GM10847 (cell line): ENCODE measurements around the gene TTC39A.

Source experiments
- POLR2A ChIP-seq: IDR thresholded peaks from 2 replicates; pipeline ENCODE4 v1.6.1; 2011; ENCODE audit not compliant: insufficient read length; ENCODE audit errors: extremely low read depth

TTC39A gene

GRCh38 chr1:51283979-51284378, 46.4 kb downstream of the TTC39A start:
- TF ChIP-seq POLR2A, result no peak

GRCh38 chr1:51282605-51283004, 47.8 kb downstream of the TTC39A start:
- TF ChIP-seq POLR2A, result no peak

- TF ChIP-seq POLR2A, result no peak
Measured at GRCh38 chr1:51281807-51282206, 48.6 kb downstream of the TTC39A start.

DNA sequence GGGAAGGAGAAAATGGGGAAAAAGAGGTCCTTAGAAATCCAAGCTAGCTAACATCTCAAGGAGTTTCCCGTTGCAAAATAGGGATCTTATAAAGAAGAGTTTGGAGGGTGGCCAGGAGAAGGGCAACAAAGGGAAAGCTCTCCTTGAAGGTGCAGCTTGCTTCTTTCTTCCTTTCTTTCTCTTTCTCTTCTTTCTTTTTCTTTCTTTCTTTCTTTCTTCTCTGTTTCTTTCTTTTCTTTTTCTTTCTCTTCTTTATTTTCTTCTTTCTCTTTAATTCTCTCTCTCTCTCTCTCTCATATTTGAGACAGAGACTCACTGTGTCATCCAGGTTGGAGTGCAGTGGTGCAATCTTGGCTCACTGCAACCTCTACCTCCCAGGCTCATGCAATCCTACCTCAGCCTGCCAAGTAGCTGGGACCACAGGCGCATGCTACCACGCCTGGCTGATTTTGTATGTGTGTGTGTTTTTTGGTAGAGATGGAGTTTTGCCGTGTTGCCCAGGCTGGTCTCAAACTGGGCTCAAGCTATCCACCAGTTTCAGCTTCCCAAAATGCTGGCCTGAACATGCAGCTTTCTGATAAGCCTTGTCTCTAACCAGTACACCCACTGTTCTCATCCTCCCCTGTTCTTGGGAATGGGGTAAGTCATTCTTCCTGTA, 49.9 kb downstream of the TTC39A start:
- no peak for TF ChIP-seq POLR2A

DNA sequence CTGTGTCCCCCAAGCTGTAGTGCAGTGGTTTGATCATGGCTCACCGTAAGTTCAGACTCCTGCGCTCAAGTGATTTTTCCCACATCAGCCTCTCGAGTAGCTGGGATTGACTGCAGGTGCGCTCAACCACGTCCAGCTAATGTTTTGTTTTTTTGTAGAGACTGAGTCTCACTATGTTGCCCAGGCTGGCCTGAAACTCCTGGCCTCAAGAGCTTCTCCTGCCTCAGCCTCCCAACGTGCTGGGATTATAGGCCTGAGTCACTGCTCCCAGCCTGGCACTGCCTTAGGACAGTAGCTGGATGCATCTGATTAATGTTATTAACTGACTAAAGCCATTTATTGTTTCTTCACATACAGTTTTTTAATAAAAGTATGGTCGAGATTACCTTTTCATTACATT, 54.1 kb downstream of the TTC39A start:
- TF ChIP-seq POLR2A, result no peak

- TF ChIP-seq POLR2A, result no peak
Measured at GRCh38 chr1:51274676-51275075, 55.7 kb downstream of the TTC39A start.

- no peak for TF ChIP-seq POLR2A
Measured at GRCh38 chr1:51272916-51273315, 57.4 kb downstream of the TTC39A start.

DNA sequence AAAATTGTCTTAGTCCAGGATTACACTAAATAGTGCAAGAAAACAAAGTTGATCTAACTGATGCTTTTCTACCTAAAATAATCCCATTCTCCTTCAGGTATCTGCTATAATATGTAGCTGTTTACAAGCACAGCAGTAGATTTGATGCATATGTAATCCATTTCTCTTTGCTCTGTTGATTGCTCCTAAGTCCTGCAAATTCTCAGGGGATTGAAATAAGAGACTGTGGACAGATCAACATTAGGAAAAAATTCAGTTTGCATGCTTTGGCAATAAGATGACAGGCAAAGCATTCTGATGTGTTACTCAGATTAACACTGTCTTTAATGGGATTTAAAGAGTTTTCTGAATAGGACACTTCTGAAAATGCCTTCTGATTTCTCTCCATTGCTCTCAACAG, 59.6 kb downstream of the TTC39A start:
- TF ChIP-seq POLR2A, result no peak

DNA sequence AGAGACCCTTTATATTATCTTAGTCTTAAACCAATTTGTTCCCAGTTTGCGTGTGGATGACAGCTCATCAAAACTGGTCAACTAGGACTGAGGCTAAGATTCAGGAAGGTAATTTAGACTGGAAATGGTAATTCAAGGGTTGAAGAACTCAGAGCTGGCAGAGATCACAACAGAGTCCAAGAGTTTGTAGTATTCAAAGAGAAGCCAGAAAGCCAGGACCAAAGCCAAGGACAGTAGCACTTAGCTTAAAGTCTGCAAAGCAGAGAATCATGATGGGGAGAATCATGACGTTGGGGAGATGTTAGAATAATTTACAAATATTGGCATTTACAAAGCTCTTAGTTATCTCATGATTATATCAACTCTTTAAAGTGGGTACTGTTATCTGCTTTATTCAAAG, 61.7 kb downstream of the TTC39A start:
- no peak for TF ChIP-seq POLR2A

GRCh38 chr1:51266791-51267190, 63.6 kb downstream of the TTC39A start:
- no peak for TF ChIP-seq POLR2A

DNA sequence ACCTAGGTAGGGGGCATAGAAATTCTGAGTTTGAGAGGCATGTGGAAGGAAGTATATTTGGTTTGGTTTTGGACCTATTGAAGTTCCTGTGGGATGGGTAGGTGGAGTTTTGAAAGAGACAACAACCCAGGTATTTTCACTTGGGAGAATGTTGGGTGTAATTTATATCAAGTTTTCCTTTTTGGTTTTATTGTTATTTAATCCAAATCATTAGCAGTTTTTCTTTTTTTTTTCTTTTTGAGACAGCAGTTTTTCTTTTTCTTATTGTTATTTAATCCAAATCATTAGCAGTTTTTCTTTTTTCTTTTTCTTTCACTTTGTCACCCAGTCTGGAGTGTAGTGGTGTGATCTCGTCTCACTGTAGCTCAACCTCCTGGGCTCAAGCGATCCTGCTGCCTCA, 64.2 kb downstream of the TTC39A start:
- TF ChIP-seq POLR2A, result no peak

DNA sequence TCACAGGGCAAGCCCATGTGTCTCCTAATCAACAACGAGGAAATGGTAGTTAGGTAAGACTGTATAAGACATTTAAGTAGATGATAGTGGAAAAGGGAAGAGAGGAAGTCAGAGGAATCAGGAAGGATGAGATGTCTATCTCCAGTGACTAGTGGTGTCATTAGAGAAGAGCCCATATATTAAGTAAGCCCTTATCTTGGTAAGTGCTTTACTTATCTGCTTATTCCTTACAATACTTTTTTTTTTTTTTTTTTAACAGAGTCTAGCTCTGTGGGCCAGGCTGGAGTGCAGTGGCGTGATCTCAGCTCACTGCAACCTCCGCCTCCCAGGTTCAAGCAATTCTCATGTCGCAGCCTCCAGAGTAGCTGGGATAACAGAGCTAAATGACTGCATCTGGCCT, 64.7 kb downstream of the TTC39A start:
- TF ChIP-seq POLR2A, result no peak

DNA sequence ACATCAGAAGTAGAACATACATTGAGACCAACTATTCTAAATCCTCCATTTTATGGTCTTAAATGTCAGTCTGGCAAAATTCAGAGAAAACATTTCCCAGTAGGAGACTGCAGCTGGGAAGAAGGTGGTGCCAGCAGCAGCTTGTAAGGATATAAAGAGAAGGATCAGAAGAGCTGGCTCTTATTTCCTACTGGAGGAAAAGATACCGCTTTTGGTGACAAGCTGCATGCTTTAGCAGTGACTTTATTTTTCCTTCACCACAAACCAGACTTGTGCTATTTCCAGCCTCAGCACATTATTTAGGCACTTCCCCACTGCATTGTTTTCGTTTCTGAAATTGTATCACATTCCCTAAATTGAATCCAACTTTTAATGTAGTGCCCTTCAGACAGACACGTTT, 65.9 kb downstream of the TTC39A start:
- TF ChIP-seq POLR2A, result no peak

- no peak for TF ChIP-seq POLR2A
Measured at GRCh38 chr1:51263147-51263877, 67.0 kb downstream of the TTC39A start.

DNA sequence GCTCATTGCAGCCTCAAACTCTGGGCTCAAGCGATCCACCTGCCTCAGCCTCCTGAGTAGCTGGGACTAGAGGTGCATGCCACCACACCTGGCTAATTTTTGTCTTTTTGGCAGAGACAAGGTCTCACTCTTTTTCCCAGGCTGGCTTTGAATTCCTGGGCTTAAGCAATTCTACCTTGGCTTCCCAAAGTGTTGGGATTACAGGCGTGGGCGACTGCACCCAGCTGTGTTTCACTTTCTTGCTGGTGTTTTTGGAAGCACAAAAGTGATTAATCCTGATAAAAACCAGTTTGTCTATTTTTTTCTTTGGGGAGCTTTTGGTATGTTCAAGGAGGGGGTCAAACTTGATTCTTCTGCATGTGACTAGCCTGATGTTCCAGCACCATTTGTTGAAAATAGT, 75.0 kb downstream of the TTC39A start:
- TF ChIP-seq POLR2A, result no peak

GRCh38 chr1:51253691-51254090, 76.7 kb downstream of the TTC39A start:
- no peak for TF ChIP-seq POLR2A

GRCh38 chr1:51252366-51252765, 78.0 kb downstream of the TTC39A start:
- TF ChIP-seq POLR2A, result no peak
